Hepatocyte (in vitro differentiated cells): ENCODE data around the gene MYL2. TPM values are rescaled to one million over a fixed set of nuclear protein-coding genes. Genes with fewer than 3 reads are reported as not detected.

ENCODE experiments used
- DNase-seq: peaks from one replicate; pipeline ENCODE4 v3.0.0-alpha.2; 2016; ENCODE audit warnings: low spot score
- H2AFZ ChIP-seq: fragments of 200-600 bp; sonication (generic); 2 replicates; pipeline ENCODE4 v1.6.0; 2016; ENCODE audit warnings: antibody characterized with exemption, mild to moderate bottlenecking
- H3K27ac ChIP-seq: fragments of 200-600 bp; sonication (generic); 2 replicates; pipeline ENCODE4 v1.5.1; 2016; ENCODE audit warnings: mild to moderate bottlenecking
- H3K27me3 ChIP-seq: fragments of 200-600 bp; sonication (generic); 2 replicates; pipeline ENCODE4 v1.6.1; 2016
- H3K36me3 ChIP-seq: fragments of 200-600 bp; sonication (generic); replicated peaks from 2 replicates; pipeline ENCODE4 v1.5.1; 2016; ENCODE audit warnings: low read depth; ENCODE audit not compliant: insufficient read depth
- H3K4me1 ChIP-seq: fragments of 200-600 bp; sonication (generic); 2 replicates; pipeline ENCODE4 v1.5.1; 2016; ENCODE audit warnings: mild to moderate bottlenecking, moderate library complexity; ENCODE audit not compliant: insufficient read depth
- H3K4me2 ChIP-seq: fragments of 200-600 bp; sonication (generic); 2 replicates; pipeline ENCODE4 v1.6.0; 2016
- H3K4me3 ChIP-seq: fragments of 200-600 bp; sonication (generic); 2 replicates; pipeline ENCODE4 v1.5.1; 2016; ENCODE audit warnings: mild to moderate bottlenecking
- H3K79me2 ChIP-seq: fragments of 200-600 bp; sonication (generic); 2 replicates; pipeline ENCODE4 v1.6.0; 2017; ENCODE audit warnings: mild to moderate bottlenecking
- H3K9me2 ChIP-seq: fragments of 200-600 bp; sonication (generic); replicated peaks from 2 replicates; pipeline ENCODE4 v1.6.0; 2017; ENCODE audit warnings: mild to moderate bottlenecking; ENCODE audit not compliant: insufficient read depth
- H3K9me3 ChIP-seq: fragments of 200-600 bp; sonication (generic); 2 replicates; pipeline ENCODE4 v1.5.1; 2016; ENCODE audit warnings: low read depth, mild to moderate bottlenecking
- H4K20me1 ChIP-seq: fragments of 200-600 bp; sonication (generic); 2 replicates; pipeline ENCODE4 v1.6.0; 2016; ENCODE audit warnings: mild to moderate bottlenecking; ENCODE audit not compliant: insufficient read depth, poor library complexity, severe bottlenecking
- EZH2 ChIP-seq: fragments of 200-600 bp; sonication (generic); IDR thresholded peaks from 2 replicates; pipeline ENCODE4 v1.6.1; 2016; ENCODE audit warnings: antibody characterized with exemption, mild to moderate bottlenecking, borderline replicate concordance
- EZH2phosphoT487 ChIP-seq: fragments of 200-600 bp; sonication (generic); IDR thresholded peaks from one replicate; pipeline ENCODE4 v1.6.1; 2018; ENCODE audit warnings: antibody characterized with exemption, mild to moderate bottlenecking, low read depth, moderate library complexity; ENCODE audit not compliant: unreplicated experiment, severe bottlenecking
- WGBS: methylation state at CpG from one replicate; pipeline ENCODE4 v1.1.6; 2016; ENCODE audit warnings: low lambda C conversion rate; ENCODE audit errors: missing lambda C conversion rate; 5-methylcytosine and 5-hydroxymethylcytosine counted together
- polyA plus RNA-seq: library from polyadenylated mRNA; unstranded; fragments of >200 nt; fragmentation: Nextera tagmentation; extraction: Ambion mirVana; gene quantifications from 2 replicates; pipeline ENCODE4 v1.2.1, GENCODE V29; 2016
- total RNA-seq: library from RNA; depleted of rRNA; stranded (reverse); fragments of >200 nt; gene quantifications from 2 replicates; pipeline ENCODE4 v1.2.3, GENCODE V29; 2014
- TF ChIP-seq, protein P1 (sequence below): fragments of 200-600 bp; sonication (generic); IDR thresholded peaks from 2 replicates; pipeline ENCODE4 v1.5.1; 2016; ENCODE audit warnings: antibody characterized with exemption, mild to moderate bottlenecking; ENCODE audit not compliant: poor library complexity

MYL2 gene
- total and polyA plus RNA-seq, 2 experiments from 2014 or later: not detected

DNA sequence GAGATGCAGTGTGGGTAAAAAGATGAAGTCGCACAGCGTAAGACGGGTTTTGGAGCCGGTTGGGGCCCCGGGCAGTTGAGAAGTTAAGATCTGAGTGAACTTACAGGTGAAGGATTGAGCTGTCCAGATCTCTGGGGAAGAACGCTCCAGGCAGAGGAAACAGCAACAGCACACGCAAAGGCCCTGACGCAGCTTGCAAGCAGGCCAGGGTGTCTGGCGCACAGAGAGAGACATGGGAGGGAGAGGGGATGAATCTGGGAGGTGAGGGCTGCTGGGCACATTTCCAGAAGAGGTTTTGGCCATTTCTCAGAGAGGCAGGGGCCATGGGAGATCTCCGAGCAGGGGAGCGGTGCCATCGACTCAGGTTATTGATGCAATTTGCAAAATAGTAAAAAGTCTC lies 31.0 kb downstream of the MYL2 start:
- 83% methylated on average over 12 of the region's 12 CpGs for WGBS
- no peak for DNase-seq
- no peak overlapping the region for H3K27ac ChIP-seq
- H3K9me3 ChIP-seq: no peaks in the 10 kb centered on the region
- peaks cover 5% of the 10 kb centered on the region for H3K27me3 ChIP-seq
- no peaks in the 10 kb centered on the region for H3K36me3 ChIP-seq
- no peaks in the 10 kb centered on the region for H4K20me1 ChIP-seq
- no peaks in the 10 kb centered on the region for H3K79me2 ChIP-seq
- no peaks in the 10 kb centered on the region for H3K9me2 ChIP-seq
- no peak overlapping the region for H3K4me2 ChIP-seq
- TF ChIP-seq, protein P1, sequence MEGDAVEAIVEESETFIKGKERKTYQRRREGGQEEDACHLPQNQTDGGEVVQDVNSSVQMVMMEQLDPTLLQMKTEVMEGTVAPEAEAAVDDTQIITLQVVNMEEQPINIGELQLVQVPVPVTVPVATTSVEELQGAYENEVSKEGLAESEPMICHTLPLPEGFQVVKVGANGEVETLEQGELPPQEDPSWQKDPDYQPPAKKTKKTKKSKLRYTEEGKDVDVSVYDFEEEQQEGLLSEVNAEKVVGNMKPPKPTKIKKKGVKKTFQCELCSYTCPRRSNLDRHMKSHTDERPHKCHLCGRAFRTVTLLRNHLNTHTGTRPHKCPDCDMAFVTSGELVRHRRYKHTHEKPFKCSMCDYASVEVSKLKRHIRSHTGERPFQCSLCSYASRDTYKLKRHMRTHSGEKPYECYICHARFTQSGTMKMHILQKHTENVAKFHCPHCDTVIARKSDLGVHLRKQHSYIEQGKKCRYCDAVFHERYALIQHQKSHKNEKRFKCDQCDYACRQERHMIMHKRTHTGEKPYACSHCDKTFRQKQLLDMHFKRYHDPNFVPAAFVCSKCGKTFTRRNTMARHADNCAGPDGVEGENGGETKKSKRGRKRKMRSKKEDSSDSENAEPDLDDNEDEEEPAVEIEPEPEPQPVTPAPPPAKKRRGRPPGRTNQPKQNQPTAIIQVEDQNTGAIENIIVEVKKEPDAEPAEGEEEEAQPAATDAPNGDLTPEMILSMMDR: no peak
- no peak for TF ChIP-seq EZH2phosphoT487
- no peak for TF ChIP-seq EZH2
- H2AFZ ChIP-seq: no peak overlapping the region
- H3K4me3 ChIP-seq: no peak overlapping the region
- H3K4me1 ChIP-seq: no peaks in the 10 kb centered on the region

DNA sequence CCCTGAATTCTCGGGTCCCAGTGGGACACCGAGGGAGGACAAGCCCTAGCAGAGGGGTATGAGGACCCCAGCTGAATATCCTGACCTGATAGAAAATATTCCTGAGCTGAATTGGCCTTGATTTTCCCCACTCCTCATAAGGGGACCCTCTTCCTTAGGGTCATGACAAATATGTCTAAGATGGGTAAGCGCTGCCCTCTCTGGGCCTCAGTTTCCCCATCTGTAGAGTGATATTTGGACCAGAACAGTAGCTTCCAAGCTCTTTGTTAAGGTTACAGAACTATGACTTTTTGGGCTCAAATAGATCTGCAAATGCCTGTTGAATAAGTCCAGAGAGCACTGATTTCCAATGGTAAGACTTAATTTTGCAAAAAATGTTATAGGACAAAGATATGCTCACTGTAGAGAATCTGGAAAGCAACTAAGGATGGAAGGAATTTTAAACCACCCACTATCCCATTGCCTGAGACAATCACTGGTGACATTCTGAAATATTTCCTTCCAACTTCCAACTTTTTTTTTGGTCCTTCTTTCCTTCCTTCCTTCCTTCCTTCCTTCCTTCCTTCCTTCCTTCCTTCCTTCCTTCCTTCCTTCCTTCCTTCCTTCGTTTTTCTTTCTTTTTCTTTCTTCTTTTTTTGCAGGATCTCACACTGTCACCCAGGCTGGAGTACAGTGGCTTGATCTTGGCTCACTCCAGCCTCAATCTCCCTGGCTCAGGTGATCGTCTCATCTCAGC lies 32.0 kb downstream of the MYL2 start:
- TF ChIP-seq, protein P1: no peak
- no peak for TF ChIP-seq EZH2phosphoT487
- TF ChIP-seq EZH2: no peak
- Histone ChIP-seq H3K4me1 (no peaks in the 10 kb centered on the region), H3K27ac (no peak overlapping the region), H3K79me2 (no peaks in the 10 kb centered on the region), H3K36me3 (no peaks in the 10 kb centered on the region), H2AFZ (no peak overlapping the region), H3K4me2 (no peak overlapping the region), H3K9me2 (no peaks in the 10 kb centered on the region), H3K9me3 (no peaks in the 10 kb centered on the region), H3K4me3 (no peak overlapping the region), H4K20me1 (no peaks in the 10 kb centered on the region), H3K27me3 (peaks cover 5% of the 10 kb centered on the region)
- WGBS: 55% methylated on average over 4 of the region's 5 CpGs
- no peak for DNase-seq

DNA sequence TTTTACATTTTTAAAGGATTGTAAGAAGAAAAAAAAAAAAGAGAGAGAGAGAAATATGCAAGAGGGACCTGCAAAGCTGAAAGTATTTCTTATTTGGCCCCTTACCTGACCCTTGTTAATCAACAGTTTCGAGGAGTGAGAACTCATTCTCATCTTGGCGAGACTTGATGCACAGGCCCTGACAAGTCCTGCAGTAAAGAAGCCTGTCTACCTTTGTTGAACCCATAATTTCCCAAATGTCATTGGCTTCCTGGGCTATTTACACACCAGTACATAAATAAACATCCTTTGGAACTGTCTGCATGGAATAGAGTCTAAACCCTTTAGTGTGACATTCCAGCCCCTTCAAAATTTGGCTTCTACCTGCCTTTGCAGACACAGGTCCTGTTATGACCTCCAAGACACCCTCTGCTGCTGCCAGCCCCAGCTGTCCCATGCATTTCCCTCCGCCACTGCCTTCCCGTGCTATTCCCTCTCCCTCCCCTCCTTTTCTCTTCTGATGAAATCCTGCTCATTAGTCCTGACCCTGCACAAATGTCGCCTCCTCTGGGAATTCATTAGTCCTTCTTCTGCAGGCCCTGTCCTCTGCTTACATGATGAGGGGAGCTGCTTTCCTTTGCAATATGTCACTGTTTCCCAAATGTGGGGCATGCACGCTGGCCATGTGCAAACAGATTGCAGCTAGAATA lies 35.1 kb downstream of the MYL2 start:
- Histone ChIP-seq H3K4me1 (no peaks in the 10 kb centered on the region), H3K27ac (no peak overlapping the region), H3K36me3 (no peaks in the 10 kb centered on the region), H3K4me2 (no peak overlapping the region), H3K9me2 (no peaks in the 10 kb centered on the region), H3K27me3 (peaks cover 5% of the 10 kb centered on the region), H3K79me2 (no peaks in the 10 kb centered on the region), H4K20me1 (no peaks in the 10 kb centered on the region), H2AFZ (no peak overlapping the region), H3K9me3 (no peaks in the 10 kb centered on the region), H3K4me3 (no peak overlapping the region)
- DNase-seq: no peak
- 75% methylated on average over 6 of the region's 6 CpGs for WGBS
- TF ChIP-seq EZH2phosphoT487 (no peak), EZH2 (no peak)
- TF ChIP-seq, protein P1: no peak
